Cardiac fibroblast (primary cell): Measurements from ENCODE around the gene NDFIP2.

ENCODE experiments used
- DNase-seq, 2 donors: peaks; one replicate each; pipeline versions ENCODE4 v3.0.0 to v3.0.0-alpha.2; 2010; ENCODE audit warnings: low read depth in 2 of 2
- H3K4me3 ChIP-seq, 2 donors: replicated peaks in 1 of 2; 1 replicate in 1 of 2; 2 replicates in 1 of 2; pipeline ENCODE4 v1.5.1; 2011; ENCODE audit warnings: low read depth in 2 of 2, low read length in 2 of 2, mild to moderate bottlenecking in 2 of 2, moderate library complexity in 1 of 2
- TF ChIP-seq, protein P1 (sequence below): IDR thresholded peaks from one replicate; pipeline ENCODE4 v1.5.1; 2011; ENCODE audit warnings: low read depth, mild to moderate bottlenecking, low read length, inconsistent platforms

The NDFIP2 gene

DNA sequence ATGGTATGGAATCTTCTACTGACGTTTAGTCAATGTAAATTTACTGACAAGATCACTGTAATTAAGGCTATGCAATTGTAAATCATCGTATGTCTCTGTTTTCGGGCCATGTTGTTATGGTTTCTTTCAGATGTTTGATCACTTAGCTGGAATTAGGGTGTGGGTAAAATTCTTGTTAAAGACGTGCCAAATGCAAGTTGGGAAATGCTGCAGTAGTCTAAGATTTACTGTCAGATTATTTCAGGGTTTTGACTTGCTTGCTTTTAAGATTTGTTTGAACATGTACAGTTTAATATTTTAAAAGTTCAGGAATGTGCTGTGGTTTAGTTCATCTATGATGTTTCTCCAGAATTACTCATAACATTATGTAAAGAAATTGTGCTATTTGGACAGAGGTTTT lies 10.8 kb downstream of the NDFIP2 start:
- DNase-seq = peak; percentile 75 to 81
- H3K4me3 ChIP-seq = no peak overlapping the region

DNA sequence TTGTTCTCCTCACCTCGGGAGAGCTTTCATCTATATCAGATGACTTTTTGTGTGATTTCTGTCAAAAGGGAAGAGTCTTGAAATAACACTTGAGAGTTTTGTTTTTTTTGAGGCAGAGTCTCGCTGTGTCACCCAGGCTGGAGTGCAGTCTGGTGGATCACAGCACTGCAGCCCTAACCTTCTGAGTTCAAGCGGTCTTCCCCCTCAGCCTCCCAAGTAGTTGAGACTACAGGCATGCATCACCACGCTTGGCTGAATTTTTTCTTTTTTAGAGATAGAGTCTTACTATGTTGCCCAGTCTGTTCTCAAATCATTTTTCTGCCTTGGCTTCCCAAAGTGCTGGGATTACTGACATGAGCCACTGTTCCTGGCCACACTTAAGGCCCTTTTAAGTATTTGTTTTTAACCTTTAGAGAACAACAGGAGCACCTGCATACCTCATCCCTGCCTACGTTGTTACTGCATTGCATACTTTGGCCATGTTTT lies 11.4 kb downstream of the NDFIP2 start:
- no peak overlapping the region for H3K4me3 ChIP-seq
- DNase-seq = peak; percentile 14 to 33
- TF ChIP-seq, protein P1, sequence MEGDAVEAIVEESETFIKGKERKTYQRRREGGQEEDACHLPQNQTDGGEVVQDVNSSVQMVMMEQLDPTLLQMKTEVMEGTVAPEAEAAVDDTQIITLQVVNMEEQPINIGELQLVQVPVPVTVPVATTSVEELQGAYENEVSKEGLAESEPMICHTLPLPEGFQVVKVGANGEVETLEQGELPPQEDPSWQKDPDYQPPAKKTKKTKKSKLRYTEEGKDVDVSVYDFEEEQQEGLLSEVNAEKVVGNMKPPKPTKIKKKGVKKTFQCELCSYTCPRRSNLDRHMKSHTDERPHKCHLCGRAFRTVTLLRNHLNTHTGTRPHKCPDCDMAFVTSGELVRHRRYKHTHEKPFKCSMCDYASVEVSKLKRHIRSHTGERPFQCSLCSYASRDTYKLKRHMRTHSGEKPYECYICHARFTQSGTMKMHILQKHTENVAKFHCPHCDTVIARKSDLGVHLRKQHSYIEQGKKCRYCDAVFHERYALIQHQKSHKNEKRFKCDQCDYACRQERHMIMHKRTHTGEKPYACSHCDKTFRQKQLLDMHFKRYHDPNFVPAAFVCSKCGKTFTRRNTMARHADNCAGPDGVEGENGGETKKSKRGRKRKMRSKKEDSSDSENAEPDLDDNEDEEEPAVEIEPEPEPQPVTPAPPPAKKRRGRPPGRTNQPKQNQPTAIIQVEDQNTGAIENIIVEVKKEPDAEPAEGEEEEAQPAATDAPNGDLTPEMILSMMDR = no peak

More for the DNA sequence above, 10.8 kb downstream of the NDFIP2 start:
- TF ChIP-seq, protein P1 = no peak

DNA sequence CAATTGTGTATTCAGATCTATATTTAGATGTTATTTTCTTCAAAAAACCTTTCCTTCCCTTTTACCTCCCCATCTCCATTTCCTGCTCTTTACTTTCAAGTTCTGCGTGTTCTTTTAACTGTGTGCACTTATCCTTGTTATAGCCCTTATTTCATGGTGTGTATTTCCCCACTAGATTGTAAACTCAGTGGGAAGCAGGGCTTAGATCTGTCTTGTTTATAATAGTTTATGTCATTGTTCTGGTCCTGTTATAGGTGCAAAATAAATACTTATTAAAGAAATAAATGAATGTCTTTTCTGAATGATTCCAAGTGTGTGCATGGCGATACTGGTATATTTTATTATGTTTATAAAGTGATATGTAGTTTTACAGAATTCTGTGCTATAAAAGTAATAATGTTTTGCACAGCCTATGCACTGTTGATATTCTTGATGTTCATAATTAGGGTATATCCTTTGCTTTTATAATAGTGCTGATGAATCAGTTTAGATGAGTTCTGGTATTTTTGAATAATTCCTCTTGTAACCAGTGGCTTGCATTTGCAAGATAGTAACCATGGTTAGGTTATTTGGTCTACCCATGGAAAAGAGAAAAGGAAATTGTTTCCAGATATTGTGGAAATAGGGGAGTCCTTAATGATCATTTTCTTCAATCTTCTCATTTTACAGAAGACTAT lies 12.1 kb downstream of the NDFIP2 start:
- TF ChIP-seq, protein P1 = no peak
- DNase-seq = no peak
- H3K4me3 ChIP-seq = no peak overlapping the region

DNA sequence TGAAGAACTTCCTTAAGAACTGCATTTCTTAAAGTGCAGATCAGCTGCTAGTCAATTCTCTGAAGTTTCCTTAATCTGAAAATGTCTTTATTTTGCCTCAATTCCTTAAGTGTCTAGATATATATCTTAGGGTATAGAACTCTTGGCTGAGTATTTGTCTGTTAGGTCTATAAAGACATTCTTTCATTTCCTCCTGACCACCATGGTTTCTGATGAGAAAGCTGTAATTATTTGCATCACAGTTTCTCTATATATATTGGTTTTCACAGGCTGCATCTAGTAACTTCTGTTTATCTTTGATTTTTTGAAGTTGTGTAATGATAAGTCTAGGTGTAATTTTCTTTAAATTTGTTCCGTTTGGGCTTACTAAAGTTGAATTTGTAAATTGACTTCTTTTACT lies 15.2 kb downstream of the NDFIP2 start:
- H3K4me3 ChIP-seq = no peak overlapping the region
- TF ChIP-seq, protein P1 = no peak
- no peak for DNase-seq

DNA sequence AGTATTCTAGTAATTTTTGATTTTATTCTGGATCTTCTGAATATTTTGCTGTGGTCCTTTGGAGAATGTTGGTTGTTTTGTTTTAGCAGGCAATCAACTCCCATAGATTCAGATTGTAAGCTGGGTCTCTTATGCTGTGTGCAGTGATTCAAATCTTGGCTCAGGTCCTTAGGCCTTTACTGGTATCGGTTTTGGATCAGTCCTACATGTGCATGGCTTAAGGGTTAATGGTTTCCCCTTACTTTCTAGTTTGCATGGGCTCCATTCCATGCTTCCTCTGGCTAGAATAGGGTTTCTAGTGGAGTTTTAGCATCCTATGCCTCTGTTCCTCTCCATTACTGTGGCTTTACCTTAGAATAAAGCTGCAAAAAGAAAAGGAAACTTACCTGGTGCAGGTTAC lies 16.1 kb downstream of the NDFIP2 start:
- no peak overlapping the region for H3K4me3 ChIP-seq
- TF ChIP-seq, protein P1 = no peak
- no peak for DNase-seq

DNA sequence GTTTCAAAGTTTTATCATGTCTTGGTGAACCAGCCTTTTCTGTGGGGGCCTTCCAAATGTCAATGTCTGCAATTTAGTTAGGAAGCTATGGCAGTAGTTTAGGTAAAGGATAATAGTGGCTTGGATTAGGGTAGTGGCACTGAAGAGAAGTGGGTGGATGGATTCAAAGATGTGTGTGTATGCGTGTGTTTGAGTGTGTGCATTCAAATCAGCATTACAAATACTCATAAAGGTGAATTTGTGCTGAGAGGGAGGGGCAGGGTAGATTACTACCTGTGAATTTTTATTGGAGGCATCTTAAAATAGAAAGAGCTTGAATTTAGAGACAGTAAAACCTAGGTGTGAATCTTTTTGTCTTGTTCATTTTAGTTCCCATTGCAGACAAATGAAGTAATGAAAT lies 16.9 kb downstream of the NDFIP2 start:
- TF ChIP-seq, protein P1 = no peak

DNA sequence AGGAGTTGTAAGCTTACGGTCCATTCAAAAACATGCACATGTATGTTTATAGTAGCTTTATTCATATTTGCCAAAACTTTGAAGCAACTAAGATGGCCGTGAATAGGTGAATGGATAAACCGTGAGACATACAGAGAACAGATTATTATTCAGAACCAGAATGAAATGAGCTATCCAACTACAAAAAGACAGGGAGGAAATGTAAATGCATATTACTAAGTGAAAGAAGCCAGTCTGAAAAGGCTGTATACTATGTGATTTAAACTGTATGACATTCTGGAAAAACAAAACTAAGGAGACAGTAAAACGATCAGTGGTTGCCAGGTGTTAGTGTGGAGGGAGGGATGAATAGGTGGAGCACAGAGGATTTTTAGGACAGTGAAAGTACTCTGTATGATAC lies 19.9 kb downstream of the NDFIP2 start:
- TF ChIP-seq, protein P1 = no peak
- H3K4me3 ChIP-seq = no peak overlapping the region
- no peak for DNase-seq

More for the DNA sequence above, 16.9 kb downstream of the NDFIP2 start:
- no peak overlapping the region for H3K4me3 ChIP-seq
- DNase-seq = no peak
